NCI-H82 treated with DMSO at 0.1 percent for 48 hours (cell line): ENCODE measurements around the gene DIDO1.
"Not testable (repeated sequence)": the region's sequence is repeated elsewhere in the genome, so short reads cannot be mapped to it uniquely, and the experiment has no call there.

Experiments
- DNase-seq: peaks from one replicate; lab custom pipeline; 2025; ENCODE audit not compliant: unreplicated experiment; lab: John Stamatoyannopoulos, UW

The DIDO1 gene

GRCh38 chr20:62931464-62931863, 5.2 kb upstream of the DIDO1 start:
- DNase-seq = no peak

DNA sequence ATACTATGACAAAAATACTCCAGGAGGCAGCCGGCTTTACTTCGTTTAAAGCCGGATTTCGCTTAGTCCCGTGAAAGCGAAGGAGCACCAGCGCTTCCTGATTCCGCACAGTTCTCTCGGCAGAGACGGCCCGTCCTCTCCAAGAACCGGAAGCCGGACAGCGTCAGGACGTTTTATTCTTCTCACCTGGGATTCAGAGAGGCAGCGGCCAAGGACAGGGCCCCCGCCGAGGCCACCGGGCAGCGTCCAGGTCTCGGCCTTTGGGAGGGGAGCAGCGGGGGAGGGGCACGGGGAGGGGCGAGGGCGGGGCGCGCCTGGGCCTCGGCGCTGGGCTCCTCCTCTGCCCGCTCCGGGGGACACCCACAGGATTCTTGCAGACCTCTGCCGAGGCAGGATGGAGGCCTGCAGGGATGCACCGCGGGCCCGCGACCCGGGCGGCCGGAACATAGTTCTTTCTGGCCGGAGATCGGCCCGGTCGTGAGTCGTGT, 2.8 kb upstream of the DIDO1 start:
- no peak for DNase-seq

DNA sequence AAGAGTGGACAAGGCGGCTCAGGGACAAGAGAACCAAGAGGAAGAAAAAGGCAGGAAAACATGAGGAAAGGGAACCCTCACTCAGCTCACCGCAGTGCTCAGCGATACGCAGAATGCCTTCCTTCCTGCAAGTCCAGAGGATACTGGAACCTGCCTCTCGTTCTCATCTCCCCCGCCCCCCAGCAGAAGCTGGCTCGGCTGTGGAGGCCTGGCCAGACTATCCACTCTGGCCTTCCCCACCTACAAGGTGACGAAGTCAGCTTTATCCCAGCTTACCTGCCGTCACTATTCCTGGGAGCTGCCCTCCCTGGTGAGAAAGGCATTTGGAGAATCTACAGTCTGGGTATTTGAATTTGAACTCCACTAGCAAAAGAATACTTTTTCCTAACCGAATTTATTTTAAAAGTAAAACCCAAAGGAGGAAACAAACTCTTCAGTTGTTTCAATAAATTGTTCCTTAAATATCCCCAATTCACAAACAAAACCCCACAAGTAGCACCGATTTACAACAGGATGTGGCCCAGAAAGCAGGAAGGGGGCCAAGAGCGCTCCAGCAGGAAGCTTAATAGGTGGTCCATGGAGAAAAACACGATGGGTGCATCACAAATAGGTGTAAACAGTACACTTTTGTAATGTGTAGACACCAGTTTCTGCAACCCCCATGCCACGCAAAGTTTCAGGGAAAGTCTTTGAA, 2.1 kb upstream of the DIDO1 start:
- no peak for DNase-seq

DNA sequence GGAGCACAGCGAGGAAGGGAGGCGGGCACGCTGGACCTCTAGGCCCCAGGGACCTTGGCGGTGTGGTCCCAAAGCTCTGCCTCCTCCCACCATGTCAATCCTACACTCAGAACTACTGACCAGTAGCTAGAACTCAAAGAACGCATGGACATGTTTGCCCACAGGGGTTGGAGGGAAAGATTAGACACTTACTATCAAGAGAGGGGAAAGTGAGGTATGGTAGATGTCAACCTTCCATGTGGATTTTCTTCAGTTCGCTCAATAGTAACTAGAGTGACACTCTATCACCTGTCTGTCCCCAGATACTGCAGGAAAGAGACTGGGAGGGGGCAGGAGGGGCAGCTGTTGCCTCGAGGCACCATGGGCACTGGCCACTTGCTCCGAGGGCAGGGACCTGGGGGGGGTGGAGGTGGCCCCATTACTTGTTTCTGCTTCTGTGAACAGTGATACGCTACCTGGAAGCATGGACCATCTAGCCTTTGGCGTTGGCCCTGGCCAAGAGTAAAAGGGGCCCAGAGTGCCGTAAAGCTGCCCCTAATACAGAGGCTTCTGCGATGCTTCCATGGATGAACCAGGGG, 912 bp upstream of the DIDO1 start:
- no peak for DNase-seq

DNA sequence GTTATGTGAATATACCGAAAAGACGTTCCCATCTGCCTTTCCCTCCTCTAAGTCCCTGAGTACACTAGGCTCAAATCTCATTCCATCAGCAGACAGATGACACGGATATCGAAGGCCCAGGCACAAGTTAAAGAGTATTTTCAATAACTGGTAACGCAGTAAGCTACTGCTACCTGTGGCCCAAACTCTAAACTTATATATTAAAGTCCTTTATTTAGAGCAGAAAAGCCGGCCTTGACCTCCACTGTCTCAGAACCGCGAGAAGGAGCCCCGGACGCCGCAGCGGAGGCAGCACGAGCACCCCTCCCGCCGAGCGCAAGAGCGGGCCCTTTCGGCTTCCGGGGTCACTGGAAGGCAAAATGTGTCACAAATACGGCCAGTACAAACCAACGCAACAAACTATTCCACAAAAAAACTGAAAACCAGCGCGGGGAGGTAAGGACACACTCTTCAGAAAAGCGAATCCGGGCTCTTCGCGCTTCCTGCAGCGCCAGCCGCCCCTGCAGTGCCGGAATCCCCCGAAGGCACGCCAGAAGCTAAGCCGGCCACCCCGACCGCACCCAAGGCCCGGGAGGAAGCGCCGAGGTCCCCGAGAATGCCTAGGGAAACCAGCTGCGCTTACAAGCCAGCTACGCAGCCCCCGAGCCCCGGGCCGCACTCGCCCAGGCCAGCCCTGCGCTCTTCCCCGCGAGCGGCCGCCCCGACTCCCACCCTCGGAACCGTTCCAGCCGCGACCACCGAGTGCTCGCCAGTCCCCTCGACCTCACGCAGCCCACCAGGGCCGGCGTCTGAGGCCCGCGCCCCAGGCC, 681 bp downstream of the DIDO1 start:
- no peak for DNase-seq

GRCh38 chr20:62925076-62925419, 1.3 kb downstream of the DIDO1 start:
- no peak for DNase-seq

DNA sequence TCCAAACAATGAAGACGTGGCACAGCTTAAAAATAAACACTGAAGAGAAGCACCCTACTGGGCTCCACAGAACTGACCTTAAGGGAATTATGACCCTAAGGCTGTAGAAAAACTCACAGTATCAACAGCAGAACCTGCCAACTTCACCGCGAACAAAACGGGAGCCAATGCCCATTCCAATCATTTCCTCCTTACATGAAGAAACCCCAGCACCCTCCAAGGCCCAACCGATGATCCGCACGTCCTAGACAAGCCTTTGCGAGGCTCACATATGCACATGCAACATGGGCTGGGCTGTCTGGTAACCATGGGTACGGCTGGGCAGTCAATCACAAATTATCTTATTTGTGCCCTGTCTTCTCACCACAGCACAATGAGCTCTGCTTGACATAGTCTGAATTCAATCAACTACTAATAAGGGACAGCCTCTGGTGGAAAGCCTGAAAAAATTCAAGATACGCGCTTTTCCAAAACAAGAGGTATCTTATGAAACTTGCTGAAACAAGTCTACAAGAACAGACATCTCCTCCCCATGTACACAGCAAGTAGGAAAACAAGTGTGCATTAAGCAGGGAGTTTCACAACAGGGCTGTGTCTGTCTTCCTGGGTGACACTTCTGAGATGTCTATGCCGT, 1.7 kb downstream of the DIDO1 start:
- no peak for DNase-seq

DNA sequence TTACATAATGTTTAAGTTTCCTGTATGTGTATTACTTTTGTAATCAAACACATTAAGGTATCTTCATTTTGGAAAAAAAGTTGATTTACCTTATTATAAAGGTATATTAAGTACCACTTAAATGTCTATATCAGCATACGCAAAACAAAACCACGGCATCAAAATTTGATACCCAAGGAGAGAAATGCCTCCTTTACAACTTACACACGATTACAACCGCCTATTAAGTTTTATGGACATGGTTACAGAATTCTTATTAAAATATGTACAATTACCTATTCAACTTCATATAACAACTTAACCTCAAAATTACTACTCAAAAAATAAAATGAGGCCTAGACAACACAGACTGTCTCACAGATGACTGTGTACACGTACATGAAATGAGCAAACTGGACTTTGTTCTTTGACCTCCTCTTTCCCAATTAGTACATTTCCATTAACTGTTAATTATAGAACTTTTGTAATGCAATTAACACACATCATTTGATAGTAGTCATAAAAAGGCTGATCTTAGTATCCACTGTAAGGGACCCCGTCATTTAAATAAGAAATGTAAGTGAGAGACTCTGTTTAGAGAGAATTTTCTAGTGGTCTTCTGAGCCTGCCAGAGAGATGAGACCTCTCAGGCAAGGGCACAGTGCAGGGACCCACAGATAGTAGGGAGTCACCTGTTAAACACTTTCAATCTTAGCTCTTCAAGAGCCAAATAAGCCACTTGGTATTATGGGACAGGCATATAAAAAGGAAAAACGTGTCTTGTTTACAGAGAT, 2.5 kb downstream of the DIDO1 start:
- no peak for DNase-seq

- not testable (repeated sequence) for DNase-seq
These were observed 3.1 kb downstream of the DIDO1 start for GRCh38 chr20:62923059-62923668.

GRCh38 chr20:62922451-62922921, 3.8 kb downstream of the DIDO1 start:
- no peak for DNase-seq

DNA sequence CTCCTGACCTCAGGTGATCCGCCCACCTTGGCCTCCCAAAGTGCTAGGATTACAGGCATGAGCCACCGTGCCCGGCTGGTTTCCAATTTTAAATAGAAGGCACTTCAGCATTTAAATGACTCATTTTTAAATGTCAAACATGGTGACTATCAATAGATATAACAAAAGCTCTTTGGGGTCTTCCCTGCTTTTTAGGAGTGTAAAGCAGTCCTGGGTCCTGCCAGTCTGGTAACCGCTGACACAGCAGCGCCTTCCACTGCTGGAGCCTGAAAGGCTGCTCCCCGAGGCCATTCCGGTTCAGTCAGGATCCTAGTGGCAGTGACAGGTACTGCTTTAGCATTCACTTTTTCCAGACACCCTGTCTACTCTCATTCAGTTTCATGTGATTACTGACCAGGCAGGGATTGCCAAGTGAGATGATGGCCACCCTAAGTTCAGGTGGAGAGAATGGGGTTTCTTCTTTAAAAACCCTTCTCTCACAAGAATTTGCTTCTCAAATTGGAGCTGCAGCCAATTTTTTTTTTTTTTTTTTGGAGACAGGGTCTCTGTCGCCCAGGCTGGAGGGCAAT, 5.1 kb downstream of the DIDO1 start:
- no peak for DNase-seq

DNA sequence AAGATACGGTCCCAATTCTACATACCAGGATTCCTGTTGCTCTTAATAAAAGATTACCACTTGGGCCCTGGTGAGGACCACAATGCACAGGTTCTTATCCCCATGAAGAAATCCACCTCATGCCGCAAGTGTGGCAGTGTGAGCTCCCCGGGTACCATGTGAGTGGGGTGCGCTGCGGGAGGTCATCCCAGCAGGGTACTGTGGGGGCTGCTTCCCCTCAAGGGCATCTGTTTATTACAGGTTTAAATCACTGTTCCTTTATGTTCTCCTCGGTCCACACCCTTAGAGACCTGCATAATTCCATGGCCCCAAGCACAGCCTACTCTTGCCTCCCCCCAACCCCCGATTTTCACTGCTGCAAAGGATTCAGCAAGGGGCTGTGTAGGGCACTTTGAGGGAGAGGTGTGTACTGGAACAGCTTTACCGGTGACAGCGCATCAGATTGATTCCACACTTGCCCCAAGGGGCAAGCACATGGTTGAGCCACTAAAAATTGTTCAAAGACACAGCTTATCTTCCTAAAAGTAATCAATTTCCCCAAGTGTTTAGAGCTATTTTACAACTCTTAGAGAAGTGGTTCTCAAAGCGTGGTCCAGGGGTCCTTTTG, 6.2 kb downstream of the DIDO1 start:
- no peak for DNase-seq

DNA sequence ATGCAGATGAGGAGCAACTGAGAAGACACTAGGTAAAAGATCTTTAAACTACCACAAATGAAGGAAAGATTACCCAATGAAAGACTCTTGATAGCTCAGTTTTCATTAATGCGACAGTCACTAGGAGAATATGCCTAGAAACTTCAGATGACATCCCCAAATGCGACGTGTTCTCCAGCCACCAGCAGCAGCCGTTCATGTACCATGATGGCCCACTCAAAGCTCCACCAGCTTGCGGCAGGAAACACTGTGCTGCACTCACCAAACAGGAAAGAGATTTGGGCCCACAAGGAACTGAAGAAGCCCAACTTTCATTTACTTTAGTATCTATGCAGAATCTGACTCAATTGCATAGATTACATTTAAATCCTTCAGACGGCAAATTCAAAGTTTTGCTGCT, 7.5 kb downstream of the DIDO1 start:
- DNase-seq = no peak

- DNase-seq = no peak
These were observed 8.2 kb downstream of the DIDO1 start for GRCh38 chr20:62918147-62918546.

- DNase-seq = no peak
These were observed 8.6 kb downstream of the DIDO1 start for GRCh38 chr20:62917720-62918119.

GRCh38 chr20:62916703-62917476, 9.4 kb downstream of the DIDO1 start:
- no peak for DNase-seq

- DNase-seq = no peak
These were observed 11.3 kb downstream of the DIDO1 start for GRCh38 chr20:62914970-62915457.

GRCh38 chr20:62914436-62914835, 11.9 kb downstream of the DIDO1 start:
- no peak for DNase-seq
